ENCODE results near the gene RELN.

DNA sequence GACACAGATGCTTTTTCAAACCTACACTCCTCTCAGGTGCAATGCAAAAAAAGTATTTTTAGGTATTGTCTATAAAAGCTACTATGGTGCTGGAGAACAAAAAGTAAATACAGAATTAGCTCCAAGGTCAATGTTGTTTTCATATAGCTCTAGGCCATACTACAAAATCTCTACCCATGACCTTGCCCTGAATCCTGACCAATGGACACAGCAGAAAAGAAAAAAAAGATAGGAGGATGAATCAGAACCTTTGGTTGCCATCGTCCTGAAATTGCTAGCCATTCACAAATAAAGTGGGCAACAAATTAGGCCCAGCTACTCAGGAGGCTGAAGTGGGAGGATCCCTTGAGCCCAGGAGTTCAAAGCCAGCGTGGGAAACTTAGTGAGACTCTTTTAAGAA lies 35.2 kb upstream of the RELN start:
- TF ChIP-seq POLR2A (IDR thresholded peaks at IDR 0.05): no peak
- no peak for TF ChIP-seq CTCF (IDR thresholded peaks at IDR 0.05)

All from testis (tissue), 2 donors.